ENCODE data around the gene KCNJ5. TPM values are rescaled to one million over a fixed set of nuclear protein-coding genes. Genes with fewer than 3 reads are reported as not detected.

Gene KCNJ5
- total RNA-seq, 1 donor from 2014 or later, result 12.9 TPM

DNA sequence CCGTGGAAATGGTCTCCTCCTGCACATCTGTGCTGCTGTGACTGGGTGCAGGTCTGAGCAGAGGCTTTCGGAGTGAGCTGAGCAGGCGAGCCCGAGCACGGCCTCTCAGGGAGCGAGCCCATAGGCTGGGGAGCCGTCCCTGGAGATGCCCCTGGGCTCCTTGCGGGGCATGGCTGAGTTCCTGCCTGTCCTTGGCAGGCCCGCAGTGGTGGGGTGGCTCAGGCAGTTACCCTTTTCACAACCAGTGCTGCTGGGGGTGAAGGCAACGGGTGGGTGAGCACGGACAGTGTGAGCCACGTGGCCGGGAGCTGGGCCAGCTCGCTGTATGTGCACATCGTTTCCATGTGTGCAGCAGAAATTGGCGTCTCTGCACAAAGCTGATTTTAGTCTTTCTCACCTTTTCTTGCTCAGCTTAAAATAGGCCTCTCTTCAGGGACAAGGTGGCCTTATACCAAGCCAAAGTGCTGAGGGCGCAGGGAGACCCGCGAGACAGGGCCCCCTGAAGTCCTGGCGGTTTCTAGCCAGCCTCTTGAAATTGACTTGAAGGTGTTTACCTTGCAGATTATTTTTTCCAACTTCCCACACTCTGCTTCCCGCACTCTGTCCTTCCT, 51.8 kb downstream of the KCNJ5 start, which contains the start of gene TP53AIP1:
TP53AIP1 (minus strand) TSS at position 55 of the 611 bp plus-strand sequence. CDS start 5,053 bp downstream, outside the sequence.
- Histone ChIP-seq H3K4me3 (no peak within 1 kb of the TSS), H3K9me3 (no peaks in the 10 kb centered on the region), H3K4me1 (no peaks in the 10 kb centered on the region), H3K36me3 (no peaks in the 10 kb centered on the region), H3K27me3 (ENCODE audit: low read depth) (no peaks in the 10 kb centered on the region), H3K27ac (no peak within 1 kb of the TSS)
- intact Hi-C loops (cut with DNase I), result no loop called here
- ATAC-seq (no peak), DNase-seq (no peak)
- TF ChIP-seq, protein P1, sequence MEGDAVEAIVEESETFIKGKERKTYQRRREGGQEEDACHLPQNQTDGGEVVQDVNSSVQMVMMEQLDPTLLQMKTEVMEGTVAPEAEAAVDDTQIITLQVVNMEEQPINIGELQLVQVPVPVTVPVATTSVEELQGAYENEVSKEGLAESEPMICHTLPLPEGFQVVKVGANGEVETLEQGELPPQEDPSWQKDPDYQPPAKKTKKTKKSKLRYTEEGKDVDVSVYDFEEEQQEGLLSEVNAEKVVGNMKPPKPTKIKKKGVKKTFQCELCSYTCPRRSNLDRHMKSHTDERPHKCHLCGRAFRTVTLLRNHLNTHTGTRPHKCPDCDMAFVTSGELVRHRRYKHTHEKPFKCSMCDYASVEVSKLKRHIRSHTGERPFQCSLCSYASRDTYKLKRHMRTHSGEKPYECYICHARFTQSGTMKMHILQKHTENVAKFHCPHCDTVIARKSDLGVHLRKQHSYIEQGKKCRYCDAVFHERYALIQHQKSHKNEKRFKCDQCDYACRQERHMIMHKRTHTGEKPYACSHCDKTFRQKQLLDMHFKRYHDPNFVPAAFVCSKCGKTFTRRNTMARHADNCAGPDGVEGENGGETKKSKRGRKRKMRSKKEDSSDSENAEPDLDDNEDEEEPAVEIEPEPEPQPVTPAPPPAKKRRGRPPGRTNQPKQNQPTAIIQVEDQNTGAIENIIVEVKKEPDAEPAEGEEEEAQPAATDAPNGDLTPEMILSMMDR (IDR thresholded peaks at IDR 0.05), result no peak

DNA sequence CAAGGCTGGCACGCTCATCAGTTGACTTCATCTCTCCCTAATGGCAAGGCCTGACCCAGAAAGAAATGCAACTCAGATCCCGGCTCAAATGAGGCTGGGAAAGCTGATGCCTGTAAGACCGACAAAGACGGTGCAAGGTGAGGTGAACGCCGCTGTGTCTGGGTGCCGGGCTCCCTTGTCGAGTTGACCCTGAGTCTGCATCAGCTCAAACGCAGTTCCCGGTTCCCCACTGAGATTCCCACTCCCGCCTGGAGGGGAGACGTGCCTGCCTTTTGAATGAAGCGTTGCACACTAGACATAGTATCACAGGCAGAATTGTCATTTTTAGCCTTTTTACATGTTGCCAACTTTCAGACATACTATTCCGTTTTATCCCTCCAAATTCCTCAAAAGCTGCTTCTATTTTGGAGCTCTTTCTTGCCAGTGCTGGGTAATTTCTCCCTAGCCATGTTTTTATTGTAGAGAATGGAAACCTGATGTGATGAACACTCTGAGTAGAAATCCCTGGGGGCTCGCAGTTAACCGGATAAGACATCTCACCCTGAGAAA, 52.3 kb downstream of the KCNJ5 start:
- H3K36me3 ChIP-seq, result no peaks in the 10 kb centered on the region
- TF ChIP-seq, protein P1 (IDR thresholded peaks at IDR 0.05), result no peak
- ATAC-seq (no peak), DNase-seq (no peak)
- H3K4me1 ChIP-seq, result no peaks in the 10 kb centered on the region
- no peaks in the 10 kb centered on the region for H3K9me3 ChIP-seq
- no peak overlapping the region for H3K27ac ChIP-seq
- H3K4me3 ChIP-seq, result no peak overlapping the region
- intact Hi-C loops (cut with DNase I), result no loop called here
- H3K27me3 ChIP-seq (ENCODE audit: low read depth), result no peaks in the 10 kb centered on the region

DNA sequence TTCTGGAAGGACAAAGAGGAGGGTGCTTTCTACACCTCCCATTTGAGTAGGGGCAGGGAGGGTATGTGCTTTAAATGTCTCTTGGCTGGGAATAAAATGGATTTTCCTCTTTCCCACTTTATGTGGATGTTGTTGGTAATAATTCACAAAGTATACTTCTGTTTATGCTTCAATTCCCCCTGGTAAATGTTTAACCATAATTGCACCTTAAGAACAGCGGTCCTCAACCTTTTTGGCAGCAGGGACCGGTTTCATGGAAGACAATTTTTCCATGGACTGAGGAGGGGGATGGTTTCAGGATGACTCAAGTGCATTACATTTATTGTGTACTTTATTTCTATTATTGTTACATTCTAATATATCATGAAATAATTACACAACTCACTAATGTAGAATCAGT, 55.5 kb downstream of the KCNJ5 start:
- Histone ChIP-seq H3K27ac (no peak overlapping the region), H3K36me3 (no peaks in the 10 kb centered on the region), H3K27me3 (ENCODE audit: low read depth) (no peaks in the 10 kb centered on the region), H3K4me1 (no peaks in the 10 kb centered on the region), H3K4me3 (no peak overlapping the region), H3K9me3 (no peaks in the 10 kb centered on the region)
- intact Hi-C loops (cut with DNase I), result no loop called here
- no peak for ATAC-seq
- no peak for DNase-seq
- TF ChIP-seq, protein P1 (IDR thresholded peaks at IDR 0.05), result no peak

DNA sequence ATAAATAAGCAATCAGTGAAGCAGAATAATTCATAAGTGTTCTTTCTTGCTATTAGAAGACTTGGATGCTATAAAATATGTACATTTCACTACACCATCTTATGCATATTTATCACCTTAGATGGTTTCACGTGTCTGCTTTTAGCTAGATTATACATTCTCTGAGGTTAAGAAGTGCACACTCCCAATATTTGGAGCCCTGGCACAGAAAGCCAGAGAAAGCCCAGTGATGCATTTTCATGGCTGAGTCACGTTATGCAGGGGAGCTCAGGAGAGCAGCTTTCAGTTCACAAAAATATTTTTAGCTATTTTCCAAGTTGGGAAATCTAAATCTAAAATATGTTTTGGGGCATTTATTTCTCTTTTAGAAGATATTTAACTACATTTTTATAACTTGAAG, 56.6 kb downstream of the KCNJ5 start:
- Histone ChIP-seq H3K9me3 (no peaks in the 10 kb centered on the region), H3K27me3 (ENCODE audit: low read depth) (no peaks in the 10 kb centered on the region), H3K27ac (no peak overlapping the region), H3K4me1 (no peaks in the 10 kb centered on the region), H3K4me3 (no peak overlapping the region), H3K36me3 (no peaks in the 10 kb centered on the region)
- TF ChIP-seq, protein P1 (IDR thresholded peaks at IDR 0.05), result no peak
- intact Hi-C loops (cut with DNase I), result no loop called here
- ATAC-seq (no peak), DNase-seq (no peak)

DNA sequence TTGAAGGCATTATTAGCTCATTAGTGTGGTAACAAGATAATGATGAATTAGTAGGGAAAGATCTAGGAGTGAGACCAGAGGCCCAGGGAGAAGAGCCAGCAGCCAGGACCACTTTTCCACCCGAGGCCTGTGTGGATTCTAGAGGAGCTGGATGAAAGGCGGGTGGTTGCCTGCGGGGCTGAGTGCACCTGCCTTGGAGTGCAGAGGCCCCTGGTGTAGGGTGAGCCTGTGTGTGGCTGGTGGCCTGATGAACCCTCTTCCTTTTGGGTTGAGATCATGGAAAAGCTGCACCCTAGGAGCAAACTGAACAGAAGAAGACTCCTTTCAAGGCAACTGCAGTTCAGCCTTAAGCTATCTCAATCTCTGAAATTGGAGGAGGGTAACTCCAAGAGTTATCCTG, 57.4 kb downstream of the KCNJ5 start:
- no peak for DNase-seq
- H3K4me1 ChIP-seq, result no peaks in the 10 kb centered on the region
- no peak overlapping the region for H3K27ac ChIP-seq
- no peaks in the 10 kb centered on the region for H3K27me3 ChIP-seq (ENCODE audit: low read depth)
- intact Hi-C loops (cut with DNase I), result no loop called here
- TF ChIP-seq, protein P1 (IDR thresholded peaks at IDR 0.05), result no peak
- H3K4me3 ChIP-seq, result no peak overlapping the region
- H3K9me3 ChIP-seq, result no peaks in the 10 kb centered on the region
- no peak for ATAC-seq
- H3K36me3 ChIP-seq, result no peaks in the 10 kb centered on the region
